SK-N-SH (cell line): Measurements from ENCODE around the gene RELN.

Experiments used
- CHD2 ChIP-seq: fragments of 150-350 bp; IDR thresholded peaks from 2 replicates; pipeline ENCODE4 v1.6.1; 2018; ENCODE audit warnings: low read length; ENCODE audit not compliant: partially characterized antibody
- EP300 ChIP-seq, 2 experiments: IDR thresholded peaks; 2 replicates each; pipeline versions ENCODE4 v1.4.0 to v1.6.1; 2012; ENCODE audit warnings: borderline replicate concordance in 1 of 2, low read depth in 1 of 2, low read length in 1 of 2
- GATA2 ChIP-seq: sonication (generic); formaldehyde crosslinking; IDR thresholded peaks from 2 replicates; pipeline ENCODE4 v1.5.0; 2020; ENCODE audit warnings: mild to moderate bottlenecking, missing genetic modification reagents
- JUND ChIP-seq: IDR thresholded peaks from 2 replicates; pipeline ENCODE4 v1.4.0; 2012
- MXI1 ChIP-seq: IDR thresholded peaks from 2 replicates; pipeline ENCODE4 v1.6.1; 2012; ENCODE audit warnings: mild to moderate bottlenecking, low read depth, low read length, improper control_type of control experiment
- NFIC ChIP-seq: IDR thresholded peaks from 2 replicates; pipeline ENCODE4 v1.4.0; 2012; ENCODE audit warnings: borderline replicate concordance
- POLR2AphosphoS5 ChIP-seq: IDR thresholded peaks from 2 replicates; pipeline ENCODE4 v1.6.1; 2012; ENCODE audit warnings: low read depth, low read length
- RXRA ChIP-seq: IDR thresholded peaks from 2 replicates; pipeline ENCODE4 v1.4.0; 2012; ENCODE audit warnings: low read depth, mild to moderate bottlenecking, borderline replicate concordance
- SMC3 ChIP-seq: IDR thresholded peaks from 2 replicates; pipeline ENCODE4 v1.6.1; 2012; ENCODE audit warnings: low read depth, low read length, improper control_type of control experiment
- YY1 ChIP-seq: IDR thresholded peaks from 2 replicates; pipeline ENCODE4 v1.4.0; 2012; ENCODE audit warnings: low read depth, mild to moderate bottlenecking
- TF ChIP-seq, protein P1 (sequence below): fragments of 200-600 bp; sonication (generic); IDR thresholded peaks from 2 replicates; pipeline ENCODE4 v1.6.1; 2017; ENCODE audit warnings: antibody characterized with exemption, mild to moderate bottlenecking, moderate library complexity
- TF ChIP-seq, protein P2 (sequence below): IDR thresholded peaks from 2 replicates; pipeline ENCODE4 v1.4.0; 2012; ENCODE audit warnings: low read depth
- TF ChIP-seq, protein P3 (sequence below): IDR thresholded peaks from 2 replicates; pipeline ENCODE4 v1.6.1; 2012; ENCODE audit warnings: mild to moderate bottlenecking, low read depth, low read length, moderate library complexity

DNA sequence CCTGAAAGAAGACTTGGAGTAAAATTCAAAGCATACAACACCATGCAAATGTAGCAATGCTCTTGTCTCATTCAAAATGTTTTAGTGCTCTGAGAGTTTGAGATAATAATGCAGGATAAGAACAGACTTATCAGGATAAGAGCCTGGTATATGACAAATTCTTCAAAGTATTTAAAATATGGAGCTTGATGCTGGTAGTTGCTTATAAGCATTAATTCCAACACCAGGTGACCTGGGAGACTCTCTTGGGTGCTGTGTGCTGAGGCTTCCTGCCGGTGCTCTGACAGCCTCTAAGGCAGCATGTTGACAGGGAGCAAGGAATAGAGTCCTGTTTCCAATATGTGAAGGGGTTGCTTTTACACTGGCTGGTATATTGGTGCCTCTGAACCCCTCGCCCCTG, 508.7 kb downstream of the RELN start:
- TF ChIP-seq, protein P1, sequence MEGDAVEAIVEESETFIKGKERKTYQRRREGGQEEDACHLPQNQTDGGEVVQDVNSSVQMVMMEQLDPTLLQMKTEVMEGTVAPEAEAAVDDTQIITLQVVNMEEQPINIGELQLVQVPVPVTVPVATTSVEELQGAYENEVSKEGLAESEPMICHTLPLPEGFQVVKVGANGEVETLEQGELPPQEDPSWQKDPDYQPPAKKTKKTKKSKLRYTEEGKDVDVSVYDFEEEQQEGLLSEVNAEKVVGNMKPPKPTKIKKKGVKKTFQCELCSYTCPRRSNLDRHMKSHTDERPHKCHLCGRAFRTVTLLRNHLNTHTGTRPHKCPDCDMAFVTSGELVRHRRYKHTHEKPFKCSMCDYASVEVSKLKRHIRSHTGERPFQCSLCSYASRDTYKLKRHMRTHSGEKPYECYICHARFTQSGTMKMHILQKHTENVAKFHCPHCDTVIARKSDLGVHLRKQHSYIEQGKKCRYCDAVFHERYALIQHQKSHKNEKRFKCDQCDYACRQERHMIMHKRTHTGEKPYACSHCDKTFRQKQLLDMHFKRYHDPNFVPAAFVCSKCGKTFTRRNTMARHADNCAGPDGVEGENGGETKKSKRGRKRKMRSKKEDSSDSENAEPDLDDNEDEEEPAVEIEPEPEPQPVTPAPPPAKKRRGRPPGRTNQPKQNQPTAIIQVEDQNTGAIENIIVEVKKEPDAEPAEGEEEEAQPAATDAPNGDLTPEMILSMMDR: no peak
- no peak for TF ChIP-seq POLR2AphosphoS5
- TF ChIP-seq SMC3: no peak
- no peak for TF ChIP-seq GATA2 (CRISPR knock-in tag)
- TF ChIP-seq YY1: no peak
- TF ChIP-seq CHD2: no peak
- TF ChIP-seq JUND: no peak
- TF ChIP-seq RXRA: no peak
- TF ChIP-seq NFIC: no peak
- TF ChIP-seq MXI1: no peak
- TF ChIP-seq, protein P2, sequence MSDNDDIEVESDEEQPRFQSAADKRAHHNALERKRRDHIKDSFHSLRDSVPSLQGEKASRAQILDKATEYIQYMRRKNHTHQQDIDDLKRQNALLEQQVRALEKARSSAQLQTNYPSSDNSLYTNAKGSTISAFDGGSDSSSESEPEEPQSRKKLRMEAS: no peak
- TF ChIP-seq, protein P3, sequence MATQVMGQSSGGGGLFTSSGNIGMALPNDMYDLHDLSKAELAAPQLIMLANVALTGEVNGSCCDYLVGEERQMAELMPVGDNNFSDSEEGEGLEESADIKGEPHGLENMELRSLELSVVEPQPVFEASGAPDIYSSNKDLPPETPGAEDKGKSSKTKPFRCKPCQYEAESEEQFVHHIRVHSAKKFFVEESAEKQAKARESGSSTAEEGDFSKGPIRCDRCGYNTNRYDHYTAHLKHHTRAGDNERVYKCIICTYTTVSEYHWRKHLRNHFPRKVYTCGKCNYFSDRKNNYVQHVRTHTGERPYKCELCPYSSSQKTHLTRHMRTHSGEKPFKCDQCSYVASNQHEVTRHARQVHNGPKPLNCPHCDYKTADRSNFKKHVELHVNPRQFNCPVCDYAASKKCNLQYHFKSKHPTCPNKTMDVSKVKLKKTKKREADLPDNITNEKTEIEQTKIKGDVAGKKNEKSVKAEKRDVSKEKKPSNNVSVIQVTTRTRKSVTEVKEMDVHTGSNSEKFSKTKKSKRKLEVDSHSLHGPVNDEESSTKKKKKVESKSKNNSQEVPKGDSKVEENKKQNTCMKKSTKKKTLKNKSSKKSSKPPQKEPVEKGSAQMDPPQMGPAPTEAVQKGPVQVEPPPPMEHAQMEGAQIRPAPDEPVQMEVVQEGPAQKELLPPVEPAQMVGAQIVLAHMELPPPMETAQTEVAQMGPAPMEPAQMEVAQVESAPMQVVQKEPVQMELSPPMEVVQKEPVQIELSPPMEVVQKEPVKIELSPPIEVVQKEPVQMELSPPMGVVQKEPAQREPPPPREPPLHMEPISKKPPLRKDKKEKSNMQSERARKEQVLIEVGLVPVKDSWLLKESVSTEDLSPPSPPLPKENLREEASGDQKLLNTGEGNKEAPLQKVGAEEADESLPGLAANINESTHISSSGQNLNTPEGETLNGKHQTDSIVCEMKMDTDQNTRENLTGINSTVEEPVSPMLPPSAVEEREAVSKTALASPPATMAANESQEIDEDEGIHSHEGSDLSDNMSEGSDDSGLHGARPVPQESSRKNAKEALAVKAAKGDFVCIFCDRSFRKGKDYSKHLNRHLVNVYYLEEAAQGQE: no peak
- no peak for TF ChIP-seq EP300 (IDR thresholded peaks at IDR 0.05; ENCODE audit: borderline replicate concordance in 1 of 2, low read depth in 1 of 2, low read length in 1 of 2)
